MG63 (cell line): ENCODE data around the gene ALG5. TPM values are rescaled to one million over a fixed set of nuclear protein-coding genes. Genes with fewer than 3 reads are reported as not detected.

Experiments used
- DNase-seq: peaks from one replicate; pipeline ENCODE4 v3.0.0-alpha.2; 2020
- H3K27me3 ChIP-seq: fragments of 250-450 bp; sonication (Bioruptor Pico); 2 replicates; pipeline ENCODE4 v1.5.1; 2020; ENCODE audit warnings: mild to moderate bottlenecking, moderate library complexity
- H3K36me3 ChIP-seq: fragments of 250-450 bp; sonication (Bioruptor Pico); 2 replicates; pipeline ENCODE4 v1.5.1; 2020; ENCODE audit warnings: mild to moderate bottlenecking, moderate library complexity
- H3K4me3 ChIP-seq: fragments of 250-450 bp; sonication (Bioruptor Pico); 2 replicates; pipeline ENCODE4 v1.5.1; 2020; ENCODE audit warnings: mild to moderate bottlenecking, moderate library complexity
- H3K9me3 ChIP-seq: fragments of 250-450 bp; sonication (Bioruptor Pico); 2 replicates; pipeline ENCODE4 v1.5.1; 2020; ENCODE audit warnings: mild to moderate bottlenecking, moderate library complexity
- total RNA-seq: library from RNA; depleted of rRNA; stranded (reverse); fragments of >200 nt; shearing (Covaris generic); gene quantifications from 2 replicates; pipeline ENCODE4 v1.2.3, GENCODE V29; 2014; ENCODE audit warnings: low replicate concordance; rRNA removed

The ALG5 gene
- total RNA-seq, 1 experiment from 2014 or later, result 3.3 TPM

GRCh38 chr13:36905944-36906343 is 93.2 kb downstream of the ALG5 start:
- Histone ChIP-seq H3K9me3 (no peaks in the 10 kb centered on the region; the same call in 1 of the 2 replicates), H3K4me3 (no peak overlapping the region), H3K27me3 (no peaks in the 10 kb centered on the region), H3K36me3 (peaks cover 4% of the 10 kb centered on the region; the same call in 1 of the 2 replicates)
- no peak for DNase-seq

- peaks cover 5% of the 10 kb centered on the region; the same call in 1 of the 2 replicates for H3K9me3 ChIP-seq
- H3K27me3 ChIP-seq, result no peaks in the 10 kb centered on the region
- peaks cover 4% of the 10 kb centered on the region; the same call in 1 of the 2 replicates for H3K36me3 ChIP-seq
- DNase-seq, result no peak
- no peak overlapping the region for H3K4me3 ChIP-seq
Observed at GRCh38 chr13:36903925-36904595, 95.1 kb downstream of the ALG5 start.

Other genes starting within 250 kb of the ALG5 start
- 4.0 and 10.5 TPM in 2 replicates for gene RFXAP, start 180.1 kb downstream of the ALG5 start, total RNA-seq
- 7.0 and 7.6 TPM in 2 replicates for gene SMAD9, start 79.1 kb downstream of the ALG5 start, total RNA-seq
- gene EXOSC8, start 1.4 kb upstream of the ALG5 start, total RNA-seq, result 54.3 and 64.0 TPM in 2 replicates
- 43.7 and 43.8 TPM in 2 replicates for gene SUPT20H, start 60.3 kb upstream of the ALG5 start, total RNA-seq
- not detected in 2 replicates for gene CSNK1A1L, start 106.3 kb upstream of the ALG5 start, total RNA-seq